Karpas-422 (cell line): ENCODE measurements around the gene R3HDM2. TPM values are rescaled to one million over a fixed set of nuclear protein-coding genes. Genes with fewer than 3 reads are reported as not detected.
"Not testable (repeated sequence)": the region's sequence is repeated elsewhere in the genome, so short reads cannot be mapped to it uniquely, and the experiment has no call there.

ENCODE experiments used
- DNase-seq: peaks from one replicate; pipeline ENCODE4 v3.0.0-alpha.2; 2015
- H2AFZ ChIP-seq: fragments of 200-600 bp; sonication (generic); 2 replicates; pipeline ENCODE4 v1.6.1; 2014; ENCODE audit warnings: antibody characterized with exemption, low read length, mixed read lengths
- H3K27ac ChIP-seq: fragments of 200-600 bp; sonication (generic); 2 replicates; pipeline ENCODE4 v1.5.1; 2014; ENCODE audit warnings: mild to moderate bottlenecking, low read length, moderate library complexity
- H3K27me3 ChIP-seq: fragments of 200-600 bp; sonication (generic); 2 replicates; pipeline ENCODE4 v1.6.1; 2014; ENCODE audit warnings: low read length, mixed read lengths
- H3K36me3 ChIP-seq: fragments of 200-600 bp; sonication (generic); 2 replicates; pipeline ENCODE4 v1.6.1; 2014; ENCODE audit warnings: low read length, mixed read lengths; ENCODE audit not compliant: insufficient read depth
- H3K4me1 ChIP-seq: fragments of 200-600 bp; sonication (generic); 2 replicates; pipeline ENCODE4 v1.6.1; 2014; ENCODE audit warnings: mild to moderate bottlenecking, low read length, mixed read lengths
- H3K4me2 ChIP-seq: fragments of 200-600 bp; sonication (generic); 2 replicates; pipeline ENCODE4 v1.6.1; 2014; ENCODE audit warnings: low read length, low read depth, mild to moderate bottlenecking; ENCODE audit not compliant: poor library complexity, severe bottlenecking
- H3K4me3 ChIP-seq: fragments of 200-600 bp; sonication (generic); 2 replicates; pipeline ENCODE4 v1.5.1; 2014; ENCODE audit warnings: mild to moderate bottlenecking, antibody characterized with exemption, low read length, mixed read lengths
- H3K79me2 ChIP-seq: fragments of 200-600 bp; sonication (generic); 2 replicates; pipeline ENCODE4 v1.6.1; 2014; ENCODE audit warnings: mild to moderate bottlenecking, low read length, mixed read lengths
- H3K9ac ChIP-seq: fragments of 200-600 bp; sonication (generic); 2 replicates; pipeline ENCODE4 v1.6.0; 2014; ENCODE audit warnings: low read length
- H3K9me2 ChIP-seq: fragments of 200-600 bp; sonication (generic), shearing (Covaris generic); replicated peaks from 2 replicates; pipeline ENCODE4 v1.6.0; 2014; ENCODE audit warnings: mild to moderate bottlenecking, low read length, moderate library complexity; ENCODE audit not compliant: insufficient read depth
- H3K9me3 ChIP-seq: fragments of 300-700, 200-600 bp; sonication (generic); 2 replicates; pipeline ENCODE4 v1.6.1; 2014; ENCODE audit warnings: low read length, mixed read lengths
- H4K20me1 ChIP-seq: fragments of 200-600 bp; sonication (generic); 2 replicates; pipeline ENCODE4 v1.6.1; 2014; ENCODE audit warnings: mild to moderate bottlenecking, antibody characterized with exemption, low read length, low read depth; ENCODE audit not compliant: insufficient read depth
- total RNA-seq: library from RNA; depleted of rRNA; stranded (reverse); fragments of >200 nt; shearing (Covaris generic); gene quantifications from 2 replicates; pipeline ENCODE4 v1.2.3, GENCODE V29; 2014; ENCODE audit warnings: low replicate concordance

The R3HDM2 gene
- total RNA-seq, 1 experiment from 2014 or later, result 39.0 TPM

DNA sequence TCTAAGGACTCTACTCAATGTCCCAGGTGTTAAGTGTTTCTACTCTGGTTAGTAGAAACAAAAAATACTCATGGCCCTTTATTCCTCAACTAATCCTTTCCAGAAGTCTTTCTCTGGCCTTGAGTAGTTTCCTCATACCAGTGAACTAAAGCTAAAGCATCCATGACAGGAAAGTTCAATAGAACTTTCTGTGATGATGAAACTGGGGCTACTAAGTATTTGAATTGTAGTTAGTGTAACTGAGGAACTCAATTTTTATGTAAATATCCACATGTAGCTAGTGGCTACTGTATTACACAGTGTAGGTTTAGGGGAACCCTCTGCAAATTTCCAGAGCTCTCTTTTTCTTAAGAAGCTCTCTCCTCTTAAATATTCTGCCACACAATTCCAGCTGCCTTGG, 63.7 kb downstream of the R3HDM2 start:
- Histone ChIP-seq H4K20me1 (no peaks in the 10 kb centered on the region), H3K36me3 (no peaks in the 10 kb centered on the region), H3K4me3 (no peak overlapping the region), H3K9me2 (no peaks in the 10 kb centered on the region), H3K4me2 (no peak overlapping the region), H3K9me3 (no peaks in the 10 kb centered on the region), H3K9ac (no peak overlapping the region), H3K27ac (peak overlapping the region; percentile 20; the same call in 1 of the 2 replicates), H3K27me3 (no peaks in the 10 kb centered on the region), H2AFZ (no peak overlapping the region), H3K4me1 (peaks cover 23% of the 10 kb centered on the region), H3K79me2 (peaks cover 36% of the 10 kb centered on the region)
- no peak for DNase-seq

- no peaks in the 10 kb centered on the region for H3K9me3 ChIP-seq
- peaks cover 23% of the 10 kb centered on the region for H3K4me1 ChIP-seq
- no peak overlapping the region for H3K9ac ChIP-seq
- no peak overlapping the region for H3K4me3 ChIP-seq
- no peak overlapping the region for H3K27ac ChIP-seq
- DNase-seq, result no peak
- no peak overlapping the region for H3K4me2 ChIP-seq
- no peaks in the 10 kb centered on the region for H3K27me3 ChIP-seq
- H3K79me2 ChIP-seq, result peaks cover 40% of the 10 kb centered on the region
- H3K9me2 ChIP-seq, result no peaks in the 10 kb centered on the region
- no peaks in the 10 kb centered on the region for H3K36me3 ChIP-seq
- H2AFZ ChIP-seq, result no peak overlapping the region
- no peaks in the 10 kb centered on the region for H4K20me1 ChIP-seq
Measured at GRCh38 chr12:57366315-57366714, 64.5 kb downstream of the R3HDM2 start.

GRCh38 chr12:57364156-57364555, 66.7 kb downstream of the R3HDM2 start:
- not testable (repeated sequence) for H3K36me3 ChIP-seq, H3K9me3 ChIP-seq, H3K27me3 ChIP-seq, H3K9me2 ChIP-seq, H4K20me1 ChIP-seq, H3K27ac ChIP-seq, H3K4me3 ChIP-seq, H3K9ac ChIP-seq, DNase-seq, H3K4me2 ChIP-seq, H2AFZ ChIP-seq
- Histone ChIP-seq H3K79me2 (peaks cover 32% of the 10 kb centered on the region), H3K4me1 (peaks cover 18% of the 10 kb centered on the region)

- Histone ChIP-seq H4K20me1 (no peaks in the 10 kb centered on the region), H3K9ac (no peak overlapping the region), H3K4me2 (no peak overlapping the region), H3K27ac (no peak overlapping the region), H3K36me3 (no peaks in the 10 kb centered on the region), H3K79me2 (peaks cover 14% of the 10 kb centered on the region), H3K9me2 (no peaks in the 10 kb centered on the region), H3K4me3 (no peak overlapping the region), H3K4me1 (no peaks in the 10 kb centered on the region), H3K9me3 (no peaks in the 10 kb centered on the region), H3K27me3 (no peaks in the 10 kb centered on the region), H2AFZ (no peak overlapping the region)
- DNase-seq, result no peak
Measured at GRCh38 chr12:57360468-57360867, 70.4 kb downstream of the R3HDM2 start.

GRCh38 chr12:57358646-57359045, 72.2 kb downstream of the R3HDM2 start:
- no peak overlapping the region for H3K4me2 ChIP-seq
- no peaks in the 10 kb centered on the region for H3K9me3 ChIP-seq
- H3K27ac ChIP-seq, result no peak overlapping the region
- H3K9me2 ChIP-seq, result no peaks in the 10 kb centered on the region
- DNase-seq, result no peak
- no peaks in the 10 kb centered on the region for H3K27me3 ChIP-seq
- H3K36me3 ChIP-seq, result no peaks in the 10 kb centered on the region
- no peaks in the 10 kb centered on the region for H4K20me1 ChIP-seq
- H3K4me3 ChIP-seq, result no peak overlapping the region
- H3K4me1 ChIP-seq, result no peaks in the 10 kb centered on the region
- H3K9ac ChIP-seq, result no peak overlapping the region
- H3K79me2 ChIP-seq, result peaks cover 15% of the 10 kb centered on the region
- H2AFZ ChIP-seq, result no peak overlapping the region

DNA sequence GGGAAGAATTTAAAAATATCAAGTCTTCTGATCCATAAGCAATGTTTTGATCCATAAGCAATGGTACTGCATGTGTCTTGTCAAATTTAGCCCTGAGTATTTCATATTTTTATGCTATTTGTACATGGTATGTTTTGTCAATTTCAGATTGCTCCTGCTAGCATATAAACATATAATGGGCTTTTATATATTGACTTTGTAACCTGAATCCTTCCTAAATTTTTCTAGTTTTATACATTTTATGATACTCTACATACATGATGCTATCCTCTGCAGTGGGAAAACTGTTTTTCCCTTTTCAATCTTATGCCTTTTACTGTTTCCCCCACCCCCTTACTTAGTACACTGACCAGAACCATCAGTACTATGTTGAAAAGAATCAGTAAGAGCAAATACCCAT, 75.1 kb downstream of the R3HDM2 start:
- Histone ChIP-seq H3K9me2 (no peaks in the 10 kb centered on the region), H3K79me2 (peaks cover 18% of the 10 kb centered on the region; the same call in 1 of the 2 replicates), H3K9me3 (no peaks in the 10 kb centered on the region), H3K9ac (no peak overlapping the region), H3K36me3 (no peaks in the 10 kb centered on the region), H3K27ac (no peak overlapping the region), H3K4me1 (no peaks in the 10 kb centered on the region), H3K4me2 (no peak overlapping the region), H3K27me3 (no peaks in the 10 kb centered on the region), H3K4me3 (no peak overlapping the region), H4K20me1 (no peaks in the 10 kb centered on the region), H2AFZ (no peak overlapping the region)
- no peak for DNase-seq

GRCh38 chr12:57352166-57352565, 78.7 kb downstream of the R3HDM2 start:
- Histone ChIP-seq H3K4me2 (no peak overlapping the region), H3K79me2 (peaks cover 27% of the 10 kb centered on the region; the same call in 1 of the 2 replicates), H2AFZ (no peak overlapping the region), H3K9ac (no peak overlapping the region), H3K4me1 (no peaks in the 10 kb centered on the region), H3K27ac (no peak overlapping the region), H3K27me3 (no peaks in the 10 kb centered on the region), H3K4me3 (no peak overlapping the region), H3K36me3 (peaks cover 9% of the 10 kb centered on the region), H3K9me2 (no peaks in the 10 kb centered on the region), H3K9me3 (peaks cover 7% of the 10 kb centered on the region; the same call in 1 of the 2 replicates), H4K20me1 (no peaks in the 10 kb centered on the region)
- no peak for DNase-seq

DNA sequence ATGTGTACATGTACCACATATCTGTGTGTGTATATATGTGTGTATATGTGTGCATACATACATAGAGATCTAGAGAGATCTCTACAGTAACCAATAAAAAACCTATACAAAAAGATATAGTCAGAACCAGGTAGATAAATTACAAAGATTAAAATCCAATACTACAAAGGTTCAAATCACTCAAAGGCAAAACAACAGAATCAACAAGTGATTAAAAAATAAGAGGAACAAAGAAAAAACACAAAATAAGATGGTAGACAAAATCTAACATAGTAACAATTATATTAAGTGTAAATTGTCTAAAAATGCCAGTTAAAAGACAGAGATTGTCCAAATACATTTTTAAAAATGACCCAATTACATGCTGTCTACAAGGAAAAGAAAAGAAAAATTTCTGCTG, 83.6 kb downstream of the R3HDM2 start:
- no peaks in the 10 kb centered on the region for H4K20me1 ChIP-seq
- no peak overlapping the region for H3K9ac ChIP-seq
- H3K9me3 ChIP-seq, result peaks cover 7% of the 10 kb centered on the region; the same call in 1 of the 2 replicates
- H3K36me3 ChIP-seq, result peaks cover 9% of the 10 kb centered on the region
- no peak overlapping the region for H2AFZ ChIP-seq
- no peak for DNase-seq
- no peak overlapping the region for H3K4me2 ChIP-seq
- no peaks in the 10 kb centered on the region for H3K9me2 ChIP-seq
- H3K27ac ChIP-seq, result no peak overlapping the region
- 0 out of 2 replicates have a peak, but pooled peaks cover 2% of the 10 kb centered on the region for H3K4me1 ChIP-seq
- H3K79me2 ChIP-seq, result peaks cover 36% of the 10 kb centered on the region
- H3K27me3 ChIP-seq, result no peaks in the 10 kb centered on the region
- H3K4me3 ChIP-seq, result no peak overlapping the region
